NB4 (cell line): ENCODE measurements around the gene CYP1A1.
A peak's percentile ranks its signal among the peaks of the same experiment; 100 is the strongest.

ENCODE experiments used
- POLR2A ChIP-seq: IDR thresholded peaks from 2 replicates; pipeline ENCODE4 v1.6.1; 2011; ENCODE audit warnings: mild to moderate bottlenecking; ENCODE audit not compliant: insufficient read length; ENCODE audit errors: extremely low read depth
- TF ChIP-seq, protein P1 (sequence below): IDR thresholded peaks from one replicate; pipeline ENCODE4 v1.5.1; 2012; ENCODE audit warnings: low read depth, low read length

DNA sequence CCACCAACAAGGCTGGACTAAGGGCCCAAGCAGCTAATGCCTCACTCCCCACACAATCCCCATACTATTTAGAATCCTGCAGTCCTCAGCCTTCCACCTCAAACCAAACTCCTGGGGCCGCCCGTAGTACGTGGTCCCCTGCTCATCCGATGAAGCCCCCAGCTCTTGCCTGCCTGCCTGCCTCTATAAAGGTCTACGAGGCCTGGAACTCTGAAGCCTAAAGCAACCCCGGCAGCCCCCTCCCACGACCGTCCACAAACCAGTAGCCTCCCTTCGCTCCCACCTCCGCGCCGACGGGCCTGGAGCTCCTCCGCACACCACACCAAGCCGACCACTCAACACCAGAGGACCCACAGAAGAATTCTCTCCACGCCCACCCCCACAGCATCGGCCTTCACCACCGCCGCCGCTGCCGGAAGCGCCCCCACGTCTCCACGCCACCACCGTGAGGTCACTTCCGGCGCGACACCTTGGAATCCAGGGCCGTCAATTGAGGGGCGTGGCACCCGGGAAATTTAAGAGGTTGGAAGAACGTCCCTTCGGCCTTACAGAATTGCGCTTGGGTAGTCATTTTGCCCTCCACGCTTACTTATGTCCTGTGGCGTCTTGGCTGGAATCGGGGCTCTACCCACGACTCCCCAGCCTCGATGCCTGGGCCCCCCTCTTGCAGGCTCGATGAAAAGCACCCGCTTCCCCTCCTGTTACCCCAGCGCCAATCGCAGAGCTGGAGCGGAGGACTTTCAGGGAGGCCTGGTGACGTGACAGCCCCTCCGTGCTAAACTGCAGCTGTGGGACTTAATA, 29.5 kb downstream of the CYP1A1 start, which contains the start of gene EDC3:
- TF ChIP-seq, protein P1, sequence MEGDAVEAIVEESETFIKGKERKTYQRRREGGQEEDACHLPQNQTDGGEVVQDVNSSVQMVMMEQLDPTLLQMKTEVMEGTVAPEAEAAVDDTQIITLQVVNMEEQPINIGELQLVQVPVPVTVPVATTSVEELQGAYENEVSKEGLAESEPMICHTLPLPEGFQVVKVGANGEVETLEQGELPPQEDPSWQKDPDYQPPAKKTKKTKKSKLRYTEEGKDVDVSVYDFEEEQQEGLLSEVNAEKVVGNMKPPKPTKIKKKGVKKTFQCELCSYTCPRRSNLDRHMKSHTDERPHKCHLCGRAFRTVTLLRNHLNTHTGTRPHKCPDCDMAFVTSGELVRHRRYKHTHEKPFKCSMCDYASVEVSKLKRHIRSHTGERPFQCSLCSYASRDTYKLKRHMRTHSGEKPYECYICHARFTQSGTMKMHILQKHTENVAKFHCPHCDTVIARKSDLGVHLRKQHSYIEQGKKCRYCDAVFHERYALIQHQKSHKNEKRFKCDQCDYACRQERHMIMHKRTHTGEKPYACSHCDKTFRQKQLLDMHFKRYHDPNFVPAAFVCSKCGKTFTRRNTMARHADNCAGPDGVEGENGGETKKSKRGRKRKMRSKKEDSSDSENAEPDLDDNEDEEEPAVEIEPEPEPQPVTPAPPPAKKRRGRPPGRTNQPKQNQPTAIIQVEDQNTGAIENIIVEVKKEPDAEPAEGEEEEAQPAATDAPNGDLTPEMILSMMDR: no peak
- TF ChIP-seq POLR2A: peak; percentile 68
